Keratinocyte (primary cell): ENCODE data around the gene MANBA. TPM values are rescaled to one million over a fixed set of nuclear protein-coding genes. Genes with fewer than 3 reads are reported as not detected.

Experiments
- DNase-seq: peaks from one replicate; pipeline ENCODE4 v3.0.0-alpha.2; 2011; ENCODE audit warnings: low read depth, missing footprints, low spot score
- FAIRE-seq: peaks from 2 replicates; lab custom pipeline; 2011; peaks lifted over from hg19 to GRCh38; lab: Jason Lieb, UNC
- H2AFZ ChIP-seq: 2 replicates; pipeline ENCODE4 v1.6.0; 2012; ENCODE audit warnings: low read length, control low read depth, inconsistent platforms; ENCODE audit not compliant: control insufficient read depth
- H3K27ac ChIP-seq: 2 replicates; pipeline ENCODE4 v1.5.1; 2011; ENCODE audit warnings: low read length; ENCODE audit not compliant: control insufficient read depth, insufficient read depth
- H3K27me3 ChIP-seq: 3 replicates; pipeline ENCODE4 v1.6.0; 2011; ENCODE audit warnings: low read length; ENCODE audit not compliant: control insufficient read depth, insufficient read depth; ENCODE audit errors: extremely low read depth
- H3K36me3 ChIP-seq, 2 experiments: 2 replicates in 1 of 2; 3 replicates in 1 of 2; pipeline ENCODE4 v1.5.1; 2011; ENCODE audit warnings: low read length in 2 of 2, mild to moderate bottlenecking in 1 of 2; ENCODE audit not compliant: control insufficient read depth in 2 of 2, insufficient read depth in 2 of 2; ENCODE audit errors: extremely low read depth in 1 of 2
- H3K4me1 ChIP-seq: 3 replicates; pipeline ENCODE4 v1.5.1; 2011; ENCODE audit warnings: low read length; ENCODE audit not compliant: control insufficient read depth, insufficient read depth; ENCODE audit errors: extremely low read depth
- H3K4me2 ChIP-seq: 3 replicates; pipeline ENCODE4 v1.6.0; 2011; ENCODE audit warnings: low read depth, low read length; ENCODE audit not compliant: control insufficient read depth, insufficient read depth; ENCODE audit errors: extremely low read depth
- H3K4me3 ChIP-seq, 3 experiments: fragments of 200-600 bp in 1 of 3; sonication (generic) in 1 of 3; 2 replicates in 2 of 3; 3 replicates in 1 of 3; pipeline ENCODE4 v1.5.1; 2011 to 2016; ENCODE audit warnings: low read length in 3 of 3, mild to moderate bottlenecking in 3 of 3, control low read depth in 2 of 3, inconsistent platforms in 1 of 3, low read depth in 1 of 3, mixed read lengths in 1 of 3, mixed run types in 1 of 3, moderate library complexity in 1 of 3; ENCODE audit not compliant: control insufficient read depth in 2 of 3, insufficient read depth in 2 of 3; ENCODE audit errors: extremely low read depth in 1 of 3
- H3K79me2 ChIP-seq: 2 replicates; pipeline ENCODE4 v1.6.0; 2012; ENCODE audit warnings: low read length; ENCODE audit not compliant: control insufficient read depth, insufficient read depth
- H3K9ac ChIP-seq: 3 replicates; pipeline ENCODE4 v1.6.0; 2011; ENCODE audit warnings: low read length; ENCODE audit not compliant: control insufficient read depth, insufficient read depth; ENCODE audit errors: extremely low read depth
- H3K9me1 ChIP-seq: 3 replicates; pipeline ENCODE4 v1.6.0; 2011; ENCODE audit warnings: low read length; ENCODE audit not compliant: control insufficient read depth, insufficient read depth; ENCODE audit errors: extremely low read depth
- H3K9me3 ChIP-seq: 2 replicates; pipeline ENCODE4 v1.5.1; 2012; ENCODE audit warnings: low read depth, low read length; ENCODE audit not compliant: control insufficient read depth
- H4K20me1 ChIP-seq: 3 replicates; pipeline ENCODE4 v1.6.0; 2011; ENCODE audit warnings: low read length; ENCODE audit not compliant: control insufficient read depth, insufficient read depth; ENCODE audit errors: extremely low read depth
- CTCF ChIP-seq, 3 experiments: IDR thresholded peaks in 1 of 3; conservative IDR thresholded peaks in 1 of 3; optimal IDR thresholded peaks in 1 of 3; 2 replicates in 2 of 3; 3 replicates in 1 of 3; pipeline versions ENCODE3 to v1.5.1; 2011; ENCODE audit warnings: low read length in 3 of 3, mild to moderate bottlenecking in 3 of 3, moderate library complexity in 2 of 3, control low read depth in 1 of 3, inconsistent platforms in 1 of 3; ENCODE audit not compliant: insufficient read depth in 2 of 3; ENCODE audit errors: extremely low read depth in 1 of 3
- EZH2 ChIP-seq: IDR thresholded peaks from one replicate; pipeline ENCODE4 v1.6.1; 2012; ENCODE audit warnings: inconsistent platforms, mild to moderate bottlenecking, low read length, moderate library complexity
- dilution Hi-C: fragments of 300-500 bp; cut with MboI; formaldehyde crosslinking; loops from one replicate; pipeline ENCODE4 v1.7.0; 2020; ENCODE audit warnings: low sequenced_read_pairs; ENCODE audit not compliant: extremely low pct_ligation_motif_present
- polyA plus RNA-seq, 5 experiments: library from polyadenylated mRNA; depleted of rRNA in 3 of 5; stranded (reverse) in 3 of 5; stranded (forward) in 1 of 5; unstranded in 1 of 5; fragments of >200 nt; gene quantifications; 1 replicate in 1 of 5; 2 replicates in 3 of 5; 3 replicates in 1 of 5; pipeline versions ENCODE4 v1.2.1 to v1.2.3, GENCODE V29; 2011 to 2012; ENCODE audit warnings: missing spikeins in 2 of 5, low read depth in 1 of 5, low replicate concordance in 1 of 5

The MANBA gene
- polyA plus RNA-seq, 1 donor (not counting 4 experiments of a cell fraction or from before 2014, with no cell fraction given): 9.3 TPM

- dilution Hi-C loops: no loop called here
- Histone ChIP-seq H3K4me1 (peaks cover 7% of the 10 kb centered on the region), H4K20me1 (no peaks in the 10 kb centered on the region), H3K9ac (no peak overlapping the region), H3K9me3 (no peaks in the 10 kb centered on the region), H3K9me1 (no peaks in the 10 kb centered on the region), H3K36me3 (peaks cover 8 to 16% of the 10 kb centered on the region in 2 experiments), H3K27me3 (no peaks in the 10 kb centered on the region), H2AFZ (no peak overlapping the region), H3K4me3 (no peak overlapping the region), H3K27ac (no peak overlapping the region), H3K79me2 (peaks cover 97% of the 10 kb centered on the region), H3K4me2 (no peak overlapping the region)
- FAIRE-seq (no peak), DNase-seq (no peak)
- TF ChIP-seq EZH2 (no peak), CTCF (optimal IDR thresholded peaks at IDR 0.05 in 1 of 3, IDR thresholded peaks at IDR 0.05 in 1 of 3, conservative IDR thresholded peaks at IDR 0.05 in 1 of 3; ENCODE audit: extremely low read depth in 1 of 3, insufficient read depth in 2 of 3, low read length in 3 of 3) (no peak)
Observed at GRCh38 chr4:102807345-102807744, 46.6 kb upstream of the MANBA start.

DNA sequence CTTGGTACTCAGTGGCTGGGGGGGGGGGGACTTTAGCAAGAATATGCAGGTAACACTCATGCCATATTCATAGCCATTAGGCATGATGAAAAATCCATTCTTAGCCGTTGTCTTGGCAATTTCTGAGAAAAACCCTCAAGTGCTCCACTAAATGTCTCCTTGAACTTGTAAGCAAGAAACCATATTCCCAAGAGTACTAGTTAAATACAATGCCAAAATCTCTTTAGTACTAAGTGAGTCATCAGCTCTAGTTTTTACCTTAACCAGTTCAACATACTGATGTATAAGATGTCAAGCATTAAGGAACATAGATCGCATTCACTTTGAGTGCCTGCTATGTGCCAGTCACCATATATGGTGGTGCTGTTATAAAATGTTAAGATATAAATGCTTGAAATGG is 39.0 kb upstream of the MANBA start:
- Histone ChIP-seq H2AFZ (no peak overlapping the region), H3K4me2 (no peak overlapping the region), H3K9me3 (no peaks in the 10 kb centered on the region), H3K79me2 (peaks cover 46% of the 10 kb centered on the region), H3K27ac (no peak overlapping the region), H3K9ac (no peak overlapping the region), H3K27me3 (no peaks in the 10 kb centered on the region), H3K9me1 (no peaks in the 10 kb centered on the region), H3K36me3 (peaks cover 7 to 24% of the 10 kb centered on the region in 2 experiments), H3K4me1 (no peaks in the 10 kb centered on the region), H4K20me1 (peaks cover 6% of the 10 kb centered on the region), H3K4me3 (no peak overlapping the region)
- FAIRE-seq (no peak), DNase-seq (no peak)
- dilution Hi-C loops: no loop called here
- TF ChIP-seq EZH2: no peak

DNA sequence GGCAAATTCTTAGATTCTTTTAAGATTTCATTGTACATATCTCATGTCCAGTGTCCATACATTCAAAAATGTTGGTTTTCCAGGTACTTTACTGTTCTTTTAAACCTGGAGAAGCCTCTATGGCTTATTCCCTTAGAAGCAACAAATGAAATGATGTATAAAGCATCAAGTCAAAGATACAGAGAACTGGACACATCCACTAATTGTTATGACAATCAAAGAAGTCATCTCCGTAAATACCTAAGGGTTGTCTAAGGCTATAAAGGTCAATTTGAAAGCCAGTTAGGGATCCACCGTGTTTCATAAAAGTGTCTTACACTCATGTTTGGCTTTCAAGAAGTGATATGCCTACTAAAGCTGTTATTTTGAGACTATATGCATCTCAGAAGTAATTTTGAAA is 34.2 kb upstream of the MANBA start:
- no peak overlapping the region for H3K4me2 ChIP-seq
- H3K79me2 ChIP-seq: peaks cover 9% of the 10 kb centered on the region
- DNase-seq: no peak
- FAIRE-seq: no peak
- H3K27me3 ChIP-seq: no peaks in the 10 kb centered on the region
- no peaks in the 10 kb centered on the region for H3K9me1 ChIP-seq
- dilution Hi-C loops: no loop called here
- TF ChIP-seq EZH2 (no peak), CTCF (optimal IDR thresholded peaks at IDR 0.05 in 1 of 3, IDR thresholded peaks at IDR 0.05 in 1 of 3, conservative IDR thresholded peaks at IDR 0.05 in 1 of 3; ENCODE audit: extremely low read depth in 1 of 3, insufficient read depth in 2 of 3, low read length in 3 of 3) (no peak)
- H3K9ac ChIP-seq: no peak overlapping the region
- no peaks in the 10 kb centered on the region for H3K9me3 ChIP-seq
- no peak overlapping the region for H3K4me3 ChIP-seq
- no peak overlapping the region for H3K27ac ChIP-seq
- no peaks in the 10 kb centered on the region for H4K20me1 ChIP-seq
- H3K4me1 ChIP-seq: no peaks in the 10 kb centered on the region
- no peak overlapping the region for H2AFZ ChIP-seq
- H3K36me3 ChIP-seq: peaks cover 3 to 13% of the 10 kb centered on the region in 2 experiments
